H1 (cell line): ENCODE results near the gene HPX. TPM values are rescaled to one million over a fixed set of nuclear protein-coding genes. Genes with fewer than 3 reads are reported as not detected.

Source experiments
- CTCF ChIA-PET: fragments of 300-600 bp; sonication (Branson Sonifier 250); formaldehyde crosslinking; loops from one replicate; lab custom pipeline; 2021; ENCODE audit not compliant: partially characterized antibody; lab: Charles Lee
- POLR2A ChIA-PET: fragments of 300-600 bp; sonication (Branson Sonifier 250); formaldehyde crosslinking; loops from one replicate; lab custom pipeline; 2021; ENCODE audit warnings: inconsistent platforms; ENCODE audit not compliant: partially characterized antibody; lab: Charles Lee
- DNase-seq, 2 experiments: peaks; one replicate each; pipeline versions ENCODE4 v3.0.0 to v3.0.0-alpha.2; 2010 to 2022; ENCODE audit warnings: low spot score in 2 of 2, low read depth in 1 of 2, mixed read lengths in 1 of 2
- FAIRE-seq: peaks from 2 replicates; lab custom pipeline; 2011; peaks lifted over from hg19 to GRCh38; lab: Jason Lieb, UNC
- H2AFZ ChIP-seq: 2 replicates; pipeline ENCODE4 v1.8.1; 2012; ENCODE audit warnings: low read length, inconsistent platforms
- H2AK5ac ChIP-seq: 2 replicates; pipeline ENCODE4 v1.6.1; 2013; ENCODE audit warnings: low read depth, low read length
- H2BK120ac ChIP-seq: replicated peaks from 2 replicates; pipeline ENCODE3; 2013; ENCODE audit warnings: low read depth, low read length, inconsistent platforms
- H2BK12ac ChIP-seq: 2 replicates; pipeline ENCODE4 v1.6.1; 2013; ENCODE audit warnings: low read depth, low read length
- H2BK15ac ChIP-seq: 2 replicates; pipeline ENCODE4 v1.6.1; 2013; ENCODE audit warnings: low read length
- H2BK20ac ChIP-seq: 2 replicates; pipeline ENCODE4 v1.6.1; 2013; ENCODE audit warnings: low read length
- H2BK5ac ChIP-seq: 2 replicates; pipeline ENCODE4 v1.6.1; 2013; ENCODE audit warnings: low read depth, low read length
- H3K14ac ChIP-seq: 2 replicates; pipeline ENCODE4 v1.6.1; 2013; ENCODE audit warnings: inconsistent platforms; ENCODE audit not compliant: insufficient read length
- H3K18ac ChIP-seq: 2 replicates; pipeline ENCODE4 v1.6.1; 2013; ENCODE audit warnings: low read length; ENCODE audit errors: extremely low read depth
- H3K23ac ChIP-seq: 2 replicates; pipeline ENCODE4 v1.6.1; 2013; ENCODE audit warnings: inconsistent platforms; ENCODE audit not compliant: insufficient read length
- H3K23me2 ChIP-seq: 2 replicates; pipeline ENCODE4 v1.6.1; 2013; ENCODE audit warnings: low read depth, low read length
- H3K27ac ChIP-seq: 2 replicates; pipeline ENCODE4 v1.6.1; 2011; ENCODE audit warnings: low read depth, low read length, inconsistent platforms
- H3K27me3 ChIP-seq, 4 experiments: replicated peaks in 1 of 4; 1 replicate in 1 of 4; 2 replicates in 3 of 4; pipeline versions ENCODE4 v1.6.1 to v1.8.1; 2011 to 2013; ENCODE audit warnings: low read length in 3 of 4, mild to moderate bottlenecking in 3 of 4, inconsistent platforms in 2 of 4, mixed read lengths in 2 of 4, moderate library complexity in 1 of 4; ENCODE audit not compliant: control insufficient read depth in 3 of 4, insufficient read depth in 3 of 4; ENCODE audit errors: extremely low read depth in 1 of 4
- H3K36me3 ChIP-seq, 4 experiments: 2 replicates each; pipeline versions ENCODE4 v1.6.1 to v1.8.1; 2011 to 2013; ENCODE audit warnings: mild to moderate bottlenecking in 4 of 4, low read length in 3 of 4, moderate library complexity in 2 of 4, control low read depth in 1 of 4, inconsistent platforms in 1 of 4; ENCODE audit not compliant: insufficient read depth in 4 of 4, control insufficient read depth in 2 of 4
- H3K4ac ChIP-seq: replicated peaks from 2 replicates; pipeline ENCODE3; 2013; ENCODE audit warnings: low read length, low read depth, mixed read lengths, inconsistent platforms; ENCODE audit not compliant: insufficient read length
- H3K4me1 ChIP-seq, 4 experiments: replicated peaks in 1 of 4; 1 replicate in 1 of 4; 2 replicates in 3 of 4; pipeline versions ENCODE4 v1.6.1 to v1.8.1; 2011 to 2013; ENCODE audit warnings: low read length in 3 of 4, inconsistent platforms in 2 of 4, mixed read lengths in 1 of 4; ENCODE audit not compliant: insufficient read depth in 4 of 4, control insufficient read depth in 3 of 4
- H3K4me2 ChIP-seq, 2 experiments: 2 replicates each; pipeline versions ENCODE4 v1.6.1 to v1.8.1; 2011 to 2013; ENCODE audit warnings: low read depth in 2 of 2, low read length in 2 of 2, control low read depth in 1 of 2, inconsistent platforms in 1 of 2, mild to moderate bottlenecking in 1 of 2; ENCODE audit not compliant: insufficient read depth in 1 of 2
- H3K4me3 ChIP-seq, 4 experiments: fragments of 200-600, 300-600 bp in 1 of 4; sonication (generic), shearing (Covaris generic), sonication (Bioruptor Twin) in 1 of 4; 2 replicates each; pipeline versions ENCODE4 v1.5.1 to v1.8.1; 2011 to 2016; ENCODE audit warnings: low read length in 4 of 4, low read depth in 3 of 4, control low read depth in 2 of 4, inconsistent platforms in 2 of 4, mild to moderate bottlenecking in 2 of 4, mixed read lengths in 1 of 4, moderate library complexity in 1 of 4; ENCODE audit not compliant: insufficient read depth in 2 of 4; ENCODE audit errors: extremely low read depth in 1 of 4
- H3K56ac ChIP-seq: replicated peaks from 2 replicates; pipeline ENCODE3; 2013; ENCODE audit warnings: low read depth, mild to moderate bottlenecking, mixed read lengths, low read length, inconsistent platforms; ENCODE audit not compliant: insufficient read length
- H3K79me1 ChIP-seq: 2 replicates; pipeline ENCODE4 v1.6.1; 2013; ENCODE audit warnings: low read depth, low read length, control low read depth
- H3K79me2 ChIP-seq, 2 experiments: 2 replicates each; pipeline versions ENCODE4 v1.6.1 to v1.8.1; 2012 to 2013; ENCODE audit warnings: low read length in 2 of 2, mild to moderate bottlenecking in 2 of 2, inconsistent platforms in 1 of 2; ENCODE audit not compliant: insufficient read depth in 2 of 2, control insufficient read depth in 1 of 2
- H3K9ac ChIP-seq, 4 experiments: replicated peaks in 1 of 4; 1 replicate in 1 of 4; 2 replicates in 3 of 4; pipeline versions ENCODE4 v1.6.1 to v1.8.1; 2011 to 2013; ENCODE audit warnings: low read depth in 3 of 4, low read length in 3 of 4, control low read depth in 2 of 4, mild to moderate bottlenecking in 2 of 4, moderate library complexity in 2 of 4, inconsistent platforms in 1 of 4; ENCODE audit errors: extremely low read depth in 1 of 4
- H3K9me3 ChIP-seq, 2 experiments: 2 replicates each; pipeline versions ENCODE4 v1.6.1 to v1.8.1; 2012 to 2013; ENCODE audit warnings: mild to moderate bottlenecking in 2 of 2, moderate library complexity in 2 of 2, control low read depth in 1 of 2, inconsistent platforms in 1 of 2, low read depth in 1 of 2, low read length in 1 of 2, mixed read lengths in 1 of 2; ENCODE audit not compliant: insufficient read depth in 2 of 2
- H4K20me1 ChIP-seq, 2 experiments: replicated peaks in 1 of 2; 2 replicates each; pipeline versions ENCODE3 to v1.8.1; 2011 to 2013; ENCODE audit warnings: inconsistent platforms in 2 of 2, low read length in 2 of 2, mild to moderate bottlenecking in 1 of 2; ENCODE audit not compliant: insufficient read depth in 2 of 2, control insufficient read depth in 1 of 2
- H4K5ac ChIP-seq: 2 replicates; pipeline ENCODE4 v1.6.1; 2013; ENCODE audit warnings: low read length, low read depth, mixed read lengths, inconsistent platforms; ENCODE audit not compliant: insufficient read length
- H4K8ac ChIP-seq: 2 replicates; pipeline ENCODE4 v1.8.0; 2013; ENCODE audit warnings: mild to moderate bottlenecking, moderate library complexity, low read length, inconsistent platforms; ENCODE audit not compliant: insufficient read depth; ENCODE audit errors: extremely low read depth
- H4K91ac ChIP-seq: replicated peaks from 2 replicates; pipeline ENCODE3; 2013; ENCODE audit warnings: low read length, mixed read lengths, inconsistent platforms; ENCODE audit not compliant: insufficient read length
- BACH1 ChIP-seq: IDR thresholded peaks from 2 replicates; pipeline ENCODE4 v1.6.1; 2012; ENCODE audit warnings: low read length, improper control_type of control experiment
- EP300 ChIP-seq, 2 experiments: IDR thresholded peaks; 1 replicate in 1 of 2; 2 replicates in 1 of 2; pipeline ENCODE4 v1.6.1; 2011 to 2012; ENCODE audit warnings: low read depth in 2 of 2, low read length in 2 of 2, mild to moderate bottlenecking in 2 of 2, borderline replicate concordance in 1 of 2, inconsistent platforms in 1 of 2, moderate library complexity in 1 of 2
- SRF ChIP-seq: IDR thresholded peaks from 2 replicates; pipeline ENCODE4 v1.6.1; 2011; ENCODE audit warnings: mild to moderate bottlenecking, low read depth, low read length, moderate library complexity
- SUZ12 ChIP-seq: fragments of 200-600 bp; sonication (generic); IDR thresholded peaks from 2 replicates; pipeline ENCODE4 v1.6.1; 2012; ENCODE audit warnings: mild to moderate bottlenecking, inconsistent platforms, low read length, moderate library complexity, mixed read lengths
- ZNF274 ChIP-seq: IDR thresholded peaks from 2 replicates; pipeline ENCODE4 v1.7.0; 2012; ENCODE audit warnings: low read length, borderline replicate concordance; ENCODE audit errors: extremely low read depth
- WGBS, 2 experiments: shearing (Covaris generic) in 1 of 2; methylation state at CpG; one replicate each; pipeline versions ENCODE4 v1.1.6 to v1.1.7; 2013 to 2015; ENCODE audit warnings: low lambda C conversion rate in 2 of 2, mixed read lengths in 2 of 2, inconsistent platforms in 1 of 2, low coverage in 1 of 2, missing lambda C conversion rate in 1 of 2; ENCODE audit not compliant: insufficient replicate concordance in 2 of 2, insufficient coverage in 1 of 2, insufficient read length in 1 of 2; ENCODE audit errors: extremely low coverage in 1 of 2, missing lambda C conversion rate in 1 of 2; 5-methylcytosine and 5-hydroxymethylcytosine counted together
- polyA plus RNA-seq, 7 experiments: library from polyadenylated mRNA; depleted of rRNA in 3 of 7; stranded (reverse) in 5 of 7; unstranded in 2 of 7; fragments of >200 nt in 5 of 7; fragments of 200-250 nt in 2 of 7; gene quantifications; 1 replicate in 5 of 7; 2 replicates in 1 of 7; 4 replicates in 1 of 7; pipeline versions ENCODE4 v1.2.1 to v1.2.3, GENCODE V29; 2011 to 2013; ENCODE audit warnings: missing spikeins in 2 of 7, mixed read lengths in 2 of 7
- total RNA-seq: library from RNA; stranded (reverse); fragmentation: NEBNext Ultra II Directional; extraction: Animal tissue kit (Norgen Biotek cat#: 25700); gene quantifications from 2 replicates; pipeline ENCODE4 v1.2.1, GENCODE V29; 2021
- TF ChIP-seq, protein P1 (sequence below), 3 experiments: IDR thresholded peaks; 1 replicate in 2 of 3; 2 replicates in 1 of 3; pipeline versions ENCODE4 v1.5.1 to v1.6.1; 2011; ENCODE audit warnings: low read length in 3 of 3, mild to moderate bottlenecking in 3 of 3, inconsistent platforms in 2 of 3, low read depth in 1 of 3, moderate library complexity in 1 of 3; ENCODE audit not compliant: insufficient read depth in 1 of 3; ENCODE audit errors: control extremely low read depth in 1 of 3

Gene HPX
- total and polyA plus RNA-seq, 2 of the 8 experiments (the other 6 are each of a cell fraction or from before 2014, with no cell fraction given): 0.80 to 0.97 TPM

DNA sequence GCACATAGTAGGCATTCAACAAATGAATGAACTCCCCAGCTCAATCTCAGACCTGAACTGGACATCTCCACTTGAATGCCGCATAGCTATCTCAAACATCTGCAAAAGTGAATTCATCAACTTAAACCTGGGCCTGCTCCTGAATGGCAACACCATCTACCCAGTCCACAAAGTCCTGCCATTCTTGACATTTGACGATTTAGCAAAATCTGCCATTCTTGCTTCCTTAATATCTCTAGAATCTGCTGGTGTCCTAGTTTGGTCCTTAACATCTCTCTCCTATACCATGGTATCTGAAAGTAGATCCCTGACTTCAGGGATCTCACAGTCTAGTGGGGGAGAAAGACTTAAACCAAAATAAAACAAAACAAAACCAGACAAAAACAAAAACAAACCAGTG, 12.4 kb upstream of the HPX start:
- 88% methylated on average over 2 of the region's 2 CpGs; no CpG with 5 or more reads in 1 of the 2 experiments for WGBS, 2 experiments
- Histone ChIP-seq H3K56ac (no peak overlapping the region), H4K91ac (no peak overlapping the region), H3K27ac (no peak overlapping the region), H2BK15ac (no peak overlapping the region), H3K27me3 (no peaks in the 10 kb centered on the region), H3K4me3 (no peak overlapping the region), H4K5ac (no peak overlapping the region), H2BK120ac (no peak overlapping the region), H2BK5ac (no peak overlapping the region), H3K79me2 (no peaks in the 10 kb centered on the region), H2BK20ac (no peak overlapping the region), H3K14ac (no peak overlapping the region), H2BK12ac (no peak overlapping the region), H3K9ac (no peak overlapping the region), H3K79me1 (no peaks in the 10 kb centered on the region), H3K4me2 (no peak overlapping the region), H3K18ac (no peak overlapping the region), H2AK5ac (no peak overlapping the region)
- CTCF ChIA-PET: interaction anchor here (1.0 to 11.0 kb wide), 6 partner anchors 12 to 90 kb away, joined by 3 to 179 read pairs (median 5); partner anchors contain the start of gene HPX
- FAIRE-seq: no peak
- POLR2A ChIA-PET: interaction anchor here (1.0 to 4.6 kb wide), 3 partner anchors 9 to 21 kb away, joined by 3 to 12 read pairs (median 4); partner anchors contain the start of gene TRIM3
- DNase-seq: no peak
- TF ChIP-seq BACH1: no peak
- no peak for TF ChIP-seq SRF
- TF ChIP-seq, protein P1, sequence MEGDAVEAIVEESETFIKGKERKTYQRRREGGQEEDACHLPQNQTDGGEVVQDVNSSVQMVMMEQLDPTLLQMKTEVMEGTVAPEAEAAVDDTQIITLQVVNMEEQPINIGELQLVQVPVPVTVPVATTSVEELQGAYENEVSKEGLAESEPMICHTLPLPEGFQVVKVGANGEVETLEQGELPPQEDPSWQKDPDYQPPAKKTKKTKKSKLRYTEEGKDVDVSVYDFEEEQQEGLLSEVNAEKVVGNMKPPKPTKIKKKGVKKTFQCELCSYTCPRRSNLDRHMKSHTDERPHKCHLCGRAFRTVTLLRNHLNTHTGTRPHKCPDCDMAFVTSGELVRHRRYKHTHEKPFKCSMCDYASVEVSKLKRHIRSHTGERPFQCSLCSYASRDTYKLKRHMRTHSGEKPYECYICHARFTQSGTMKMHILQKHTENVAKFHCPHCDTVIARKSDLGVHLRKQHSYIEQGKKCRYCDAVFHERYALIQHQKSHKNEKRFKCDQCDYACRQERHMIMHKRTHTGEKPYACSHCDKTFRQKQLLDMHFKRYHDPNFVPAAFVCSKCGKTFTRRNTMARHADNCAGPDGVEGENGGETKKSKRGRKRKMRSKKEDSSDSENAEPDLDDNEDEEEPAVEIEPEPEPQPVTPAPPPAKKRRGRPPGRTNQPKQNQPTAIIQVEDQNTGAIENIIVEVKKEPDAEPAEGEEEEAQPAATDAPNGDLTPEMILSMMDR (IDR thresholded peaks at IDR 0.05; ENCODE audit: control extremely low read depth in 1 of 3, insufficient read depth in 1 of 3, low read depth in 1 of 3, low read length in 3 of 3): no peak
- TF ChIP-seq EP300 (IDR thresholded peaks at IDR 0.05; ENCODE audit: borderline replicate concordance in 1 of 2, low read depth in 2 of 2, low read length in 2 of 2): no peak
- TF ChIP-seq SUZ12: no peak
- no peak for TF ChIP-seq ZNF274
- TF ChIP-seq, all 59 proteins: peak for 0
- no peak overlapping the region for H3K23ac ChIP-seq
- no peak overlapping the region for H2AFZ ChIP-seq
- no peak overlapping the region for H4K8ac ChIP-seq
- H3K4me1 ChIP-seq: no peaks in the 10 kb centered on the region
- H3K4ac ChIP-seq: no peak overlapping the region
- H3K36me3 ChIP-seq: peaks cover 0 to 12% (median 6%) of the 10 kb centered on the region in 4 experiments; a peak in 3 of 8 replicates
- no peaks in the 10 kb centered on the region for H4K20me1 ChIP-seq
- H3K9me3 ChIP-seq: no peaks in the 10 kb centered on the region
- no peaks in the 10 kb centered on the region for H3K23me2 ChIP-seq
